ENCODE measurements around the gene GALNT10. TPM values are rescaled to one million over a fixed set of nuclear protein-coding genes. Genes with fewer than 3 reads are reported as not detected.

Gene GALNT10
- total RNA-seq, 2 donors from 2014 or later, result 30.2 to 43.4 TPM

- Mint-ChIP-seq H3K27ac (no peak overlapping the region), H3K4me1 (peaks cover 57% of the 10 kb centered on the region), H3K9me3 (no peaks in the 10 kb centered on the region), H3K4me3 (no peak overlapping the region), H3K27me3 (ENCODE audit: insufficient read depth) (peaks cover 4% of the 10 kb centered on the region), H3K36me3 (ENCODE audit: low read depth) (no peaks in the 10 kb centered on the region)
- Histone ChIP-seq H3K4me3 (ENCODE audit: low read length) (no peak overlapping the region), H3K27ac (ENCODE audit: low read depth, low read length) (no peak overlapping the region), H3K4me1 (ENCODE audit: control insufficient read depth, insufficient read depth, low read length) (peaks cover 13% of the 10 kb centered on the region), H3K9ac (ENCODE audit: extremely low read depth, low read length, poor library complexity, severe bottlenecking) (no peak overlapping the region), H3K9me3 (ENCODE audit: control insufficient read depth, low read length) (no peaks in the 10 kb centered on the region), H3K36me3 (ENCODE audit: control insufficient read depth, insufficient read depth, low read length) (no peaks in the 10 kb centered on the region), H3K27me3 (ENCODE audit: control insufficient read depth, insufficient read depth, low read length, poor library complexity, severe bottlenecking) (no peaks in the 10 kb centered on the region)
- DNase-seq, result peak; percentile 45
- 85 to 87% methylated on average over 5 to 6 of the region's 6 CpGs for WGBS, 2 experiments (ENCODE audit: insufficient coverage in 1 of 2, insufficient read length in 1 of 2)
- TF ChIP-seq CTCF (conservative IDR thresholded peaks at IDR 0.05), result no peak
These were observed 27.9 kb upstream of the GALNT10 start for GRCh38 chr5:154162539-154163151.

- no peak overlapping the region for H3K27ac Mint-ChIP-seq
- Histone ChIP-seq H3K27ac (ENCODE audit: low read depth, low read length) (no peak overlapping the region), H3K36me3 (ENCODE audit: control insufficient read depth, insufficient read depth, low read length) (no peaks in the 10 kb centered on the region)
These were observed 26.9 kb upstream of the GALNT10 start for GRCh38 chr5:154163327-154164248.

GRCh38 chr5:154164249-154164581, 26.3 kb upstream of the GALNT10 start:
- H3K9me3 ChIP-seq (ENCODE audit: control insufficient read depth, low read length), result no peaks in the 10 kb centered on the region
- H3K4me1 Mint-ChIP-seq, result peaks cover 55% of the 10 kb centered on the region
- no peak for DNase-seq
- H3K4me3 Mint-ChIP-seq, result no peak overlapping the region
- no peaks in the 10 kb centered on the region for H3K36me3 ChIP-seq (ENCODE audit: control insufficient read depth, insufficient read depth, low read length)
- WGBS, 2 experiments (ENCODE audit: insufficient coverage in 1 of 2, insufficient read length in 1 of 2), result 53 to 67% methylated on average over 1 of the region's 1 CpG
- no peak overlapping the region for H3K27ac Mint-ChIP-seq
- no peaks in the 10 kb centered on the region for H3K36me3 Mint-ChIP-seq (ENCODE audit: low read depth)
- H3K27me3 Mint-ChIP-seq (ENCODE audit: insufficient read depth), result peaks cover 4% of the 10 kb centered on the region
- H3K9ac ChIP-seq (ENCODE audit: extremely low read depth, low read length, poor library complexity, severe bottlenecking), result no peak overlapping the region
- TF ChIP-seq CTCF (conservative IDR thresholded peaks at IDR 0.05), result no peak
- no peaks in the 10 kb centered on the region for H3K27me3 ChIP-seq (ENCODE audit: control insufficient read depth, insufficient read depth, low read length, poor library complexity, severe bottlenecking)
- H3K4me3 ChIP-seq (ENCODE audit: low read length), result no peak overlapping the region
- H3K4me1 ChIP-seq (ENCODE audit: control insufficient read depth, insufficient read depth, low read length), result peaks cover 22% of the 10 kb centered on the region
- no peak overlapping the region for H3K27ac ChIP-seq (ENCODE audit: low read depth, low read length)
- H3K9me3 Mint-ChIP-seq, result no peaks in the 10 kb centered on the region

More at GRCh38 chr5:154163327-154164248, 26.9 kb upstream of the GALNT10 start:
- Histone ChIP-seq H3K4me3 (ENCODE audit: low read length) (no peak overlapping the region), H3K9ac (ENCODE audit: extremely low read depth, low read length, poor library complexity, severe bottlenecking) (no peak overlapping the region), H3K4me1 (ENCODE audit: control insufficient read depth, insufficient read depth, low read length) (peaks cover 20% of the 10 kb centered on the region), H3K9me3 (ENCODE audit: control insufficient read depth, low read length) (no peaks in the 10 kb centered on the region), H3K27me3 (ENCODE audit: control insufficient read depth, insufficient read depth, low read length, poor library complexity, severe bottlenecking) (no peaks in the 10 kb centered on the region)
- Mint-ChIP-seq H3K36me3 (ENCODE audit: low read depth) (no peaks in the 10 kb centered on the region), H3K9me3 (no peaks in the 10 kb centered on the region), H3K27me3 (ENCODE audit: insufficient read depth) (peaks cover 4% of the 10 kb centered on the region), H3K4me1 (peaks cover 59% of the 10 kb centered on the region), H3K4me3 (no peak overlapping the region)
- TF ChIP-seq CTCF (conservative IDR thresholded peaks at IDR 0.05), result no peak
- 84 to 87% methylated on average over 4 of the region's 4 CpGs for WGBS, 2 experiments (ENCODE audit: insufficient coverage in 1 of 2, insufficient read length in 1 of 2)
- peak; percentile 68 for DNase-seq

Measured in endodermal cell (in vitro differentiated cells).